Activated CD8-positive, alpha-beta memory T cell treated with anti-CD3 and anti-CD28 coated beads for 4 hours (primary cell): Measurements from ENCODE around the gene CNTLN.
"Not testable (repeated sequence)": the region's sequence is repeated elsewhere in the genome, so short reads cannot be mapped to it uniquely, and the experiment has no call there.

Experiments used
- DNase-seq, 2 donors: peaks; one replicate each; pipeline ENCODE4 v3.0.0-alpha.2; 2020; ENCODE audit warnings: low read depth in 2 of 2

Gene CNTLN

GRCh38 chr9:17191082-17191481 is 56.2 kb downstream of the CNTLN start:
- no peak for DNase-seq

GRCh38 chr9:17204611-17205152 is 69.8 kb downstream of the CNTLN start:
- no peak for DNase-seq

GRCh38 chr9:17216011-17216410 is 81.2 kb downstream of the CNTLN start:
- no peak for DNase-seq

- no peak for DNase-seq
These were observed 81.8 kb downstream of the CNTLN start for GRCh38 chr9:17216646-17217045.

GRCh38 chr9:17217272-17217671 is 82.4 kb downstream of the CNTLN start:
- no peak for DNase-seq

- DNase-seq = no peak
These were observed 84.4 kb downstream of the CNTLN start for GRCh38 chr9:17219261-17219660.

GRCh38 chr9:17222932-17223331 is 88.1 kb downstream of the CNTLN start:
- no peak for DNase-seq

GRCh38 chr9:17225407-17225806 is 90.6 kb downstream of the CNTLN start:
- DNase-seq = no peak

GRCh38 chr9:17229945-17230560 is 95.2 kb downstream of the CNTLN start:
- no peak for DNase-seq

GRCh38 chr9:17230646-17231045 is 95.8 kb downstream of the CNTLN start:
- DNase-seq = no peak

GRCh38 chr9:17236147-17236546 is 101.3 kb downstream of the CNTLN start:
- no peak for DNase-seq

- DNase-seq = no peak
These were observed 111.9 kb downstream of the CNTLN start for GRCh38 chr9:17246770-17247169.

- DNase-seq = no peak
These were observed 116.3 kb downstream of the CNTLN start for GRCh38 chr9:17251100-17251499.

- not testable (repeated sequence) for DNase-seq
These were observed 133.8 kb downstream of the CNTLN start for GRCh38 chr9:17268531-17269188.

GRCh38 chr9:17269799-17270198 is 135.0 kb downstream of the CNTLN start:
- DNase-seq = no peak

GRCh38 chr9:17272536-17272935 is 137.7 kb downstream of the CNTLN start:
- no peak for DNase-seq

GRCh38 chr9:17280350-17281012 is 145.6 kb downstream of the CNTLN start:
- DNase-seq = no peak

GRCh38 chr9:17290673-17291072 is 155.8 kb downstream of the CNTLN start:
- DNase-seq = not testable (repeated sequence)

GRCh38 chr9:17291766-17292165 is 156.9 kb downstream of the CNTLN start:
- DNase-seq = no peak

GRCh38 chr9:17293685-17294084 is 158.8 kb downstream of the CNTLN start:
- no peak for DNase-seq

- DNase-seq = no peak
These were observed 160.2 kb downstream of the CNTLN start for GRCh38 chr9:17294822-17295624.

GRCh38 chr9:17315341-17315740 is 180.5 kb downstream of the CNTLN start:
- no peak for DNase-seq
